ENCODE results near the gene CDHR3.

Gene CDHR3

DNA sequence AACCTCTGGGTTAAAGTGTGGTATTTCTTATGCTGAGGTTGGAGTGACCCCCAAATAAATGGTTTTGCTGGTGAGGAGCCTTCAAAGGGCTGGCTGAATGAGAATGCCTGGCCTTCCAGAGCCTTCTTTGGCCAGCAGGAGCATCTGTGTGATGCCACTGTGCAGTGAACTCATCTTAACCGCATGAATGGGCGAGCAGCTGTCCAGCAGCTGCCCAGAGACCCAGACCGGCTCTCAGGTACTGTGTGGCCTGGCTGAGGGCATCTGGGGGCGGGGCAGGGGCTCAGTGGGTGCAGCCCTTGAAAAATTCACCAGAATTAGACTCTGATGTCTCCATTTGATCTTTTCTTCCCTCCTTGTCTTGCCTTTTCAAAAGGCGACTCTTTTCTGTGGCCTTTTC, 90.0 kb downstream of the CDHR3 start:
- DNase-seq, result no peak

GRCh38 chr7:106054156-106054910, 91.3 kb downstream of the CDHR3 start:
- no peak for DNase-seq

- no peak for DNase-seq
Measured at GRCh38 chr7:106054971-106055532, 92.0 kb downstream of the CDHR3 start.

DNA sequence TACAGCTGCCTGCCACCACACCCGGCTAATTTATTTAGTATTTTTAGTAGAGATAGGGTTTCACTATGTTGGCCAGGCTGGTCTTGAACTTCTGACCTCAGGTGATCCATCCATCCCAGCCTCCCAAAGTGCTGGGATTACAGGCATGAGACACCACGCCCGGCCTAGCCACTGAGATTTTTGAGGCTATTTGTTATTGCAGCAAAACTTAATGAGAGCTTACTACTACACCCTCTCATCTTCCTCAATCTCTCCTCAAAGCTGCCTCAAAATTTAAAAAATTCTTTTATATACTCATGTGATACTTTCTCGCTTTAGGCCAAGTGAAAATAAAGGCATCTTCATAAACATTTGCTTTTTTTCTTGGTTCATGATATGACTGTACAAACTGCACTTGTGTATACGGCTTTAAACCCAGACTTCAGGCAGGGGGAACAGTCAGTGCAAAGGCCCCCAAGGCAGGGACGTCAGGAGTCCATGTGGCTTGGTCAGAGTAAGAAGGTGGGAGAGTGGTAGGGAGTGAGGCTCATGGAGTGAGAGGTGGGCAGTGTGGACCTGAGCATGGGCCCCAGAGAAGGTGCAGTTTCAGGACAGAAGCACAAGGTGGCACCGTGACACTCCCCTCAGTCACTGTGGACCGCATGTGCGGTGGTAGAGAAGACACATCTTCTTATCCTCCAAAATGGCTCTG, 93.6 kb downstream of the CDHR3 start:
- DNase-seq, result peak; percentile 48

DNA sequence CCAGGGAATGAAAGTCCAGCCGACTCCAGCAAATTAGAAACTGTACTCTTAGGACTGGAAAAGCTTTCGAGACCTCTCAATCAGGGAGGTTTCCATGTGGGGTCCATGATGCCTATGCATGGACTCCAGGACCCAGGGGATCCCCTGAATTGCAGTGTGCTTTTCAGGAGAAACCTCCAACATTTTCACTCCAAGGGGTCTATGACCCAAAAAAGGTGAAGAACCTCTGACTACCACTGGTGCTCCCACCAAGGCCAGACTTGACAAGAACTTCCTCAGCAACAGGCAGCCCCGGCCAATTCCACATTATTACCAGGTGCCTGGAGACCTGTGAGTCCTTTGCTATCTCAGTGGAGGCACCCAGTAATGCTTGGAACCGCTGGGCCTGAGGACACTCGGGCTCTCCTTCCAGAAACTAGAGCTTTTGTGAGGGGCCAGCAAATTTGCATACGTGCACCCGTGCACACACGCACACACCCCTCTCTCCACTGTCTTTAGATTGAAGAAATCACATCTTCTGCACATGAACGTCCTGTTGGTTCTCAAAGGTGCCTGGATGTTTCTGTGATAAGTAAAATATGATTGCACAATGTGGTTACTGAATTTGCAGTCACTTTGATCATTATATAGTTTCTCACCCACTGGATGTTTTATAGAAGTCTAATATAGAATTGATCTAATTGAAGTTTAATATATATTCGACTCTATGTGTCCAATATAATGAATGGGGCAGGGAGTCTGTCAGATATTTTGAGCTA, 94.3 kb downstream of the CDHR3 start:
- DNase-seq, result no peak

DNA sequence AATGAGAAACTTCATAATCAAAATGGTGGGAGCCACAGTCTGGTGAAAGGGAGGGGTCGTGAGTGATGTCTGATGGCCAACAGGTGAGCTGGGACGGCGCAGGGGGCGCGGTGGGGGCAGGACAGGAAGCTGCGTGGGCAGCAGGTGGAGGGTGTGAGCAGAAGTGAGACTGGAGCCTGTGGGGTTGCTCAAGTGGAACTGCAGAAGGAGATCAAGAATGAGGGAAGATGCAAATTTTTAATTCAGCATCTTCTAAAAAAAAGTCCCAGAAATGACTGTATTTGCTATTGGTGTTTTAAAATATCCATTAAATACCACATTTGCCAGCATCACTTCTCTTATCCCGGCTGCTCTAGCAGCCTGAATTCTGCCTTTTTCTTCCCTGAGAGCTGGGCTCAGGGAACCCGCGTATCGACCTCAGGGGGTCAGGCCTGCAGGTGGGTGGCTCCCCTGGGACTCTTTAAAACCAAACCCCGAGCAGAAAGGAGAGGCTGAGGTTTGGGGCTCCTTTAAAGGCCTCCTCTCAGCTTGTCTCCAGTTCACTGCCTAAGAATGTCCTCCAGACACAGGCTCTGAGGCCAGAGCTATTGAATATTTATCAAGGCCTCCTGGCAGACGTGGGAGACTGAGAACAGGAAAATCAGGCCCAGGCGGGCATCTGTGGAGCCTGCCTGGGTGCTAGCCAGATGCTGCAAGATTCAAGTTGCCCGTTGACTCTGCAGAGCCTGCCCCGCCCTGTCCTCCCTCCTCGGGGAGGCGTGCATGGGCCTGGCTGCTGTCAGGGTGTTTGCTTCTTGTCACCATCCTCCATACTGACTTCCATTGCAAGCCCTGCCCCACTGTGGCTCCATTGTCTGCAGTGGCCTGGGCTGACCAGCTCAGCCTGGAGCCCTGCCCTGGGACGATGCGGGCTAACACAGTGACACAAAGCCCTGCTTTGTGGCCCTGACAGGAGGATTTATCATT, 95.2 kb downstream of the CDHR3 start:
- DNase-seq, result no peak

DNA sequence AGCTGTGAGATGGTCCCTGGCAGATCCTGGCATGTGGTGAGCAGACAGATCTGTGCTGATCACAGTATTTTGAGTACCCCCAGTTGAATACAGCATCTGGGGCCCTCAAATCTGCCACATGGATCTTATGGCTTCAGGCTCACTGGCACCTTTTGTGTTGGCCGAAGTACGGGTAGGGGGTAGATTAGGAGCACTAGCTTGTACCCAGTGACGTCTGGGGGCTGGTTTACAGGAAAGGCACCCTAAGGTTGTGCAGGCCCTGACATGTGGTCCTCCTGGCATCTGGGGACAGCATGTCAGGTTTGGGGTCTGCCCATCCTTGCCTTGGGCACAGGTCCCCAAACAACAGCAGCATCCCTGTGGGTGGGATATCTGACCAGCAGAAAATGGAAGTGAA, 95.9 kb downstream of the CDHR3 start:
- no peak for DNase-seq

GRCh38 chr7:106059556-106059955, 96.5 kb downstream of the CDHR3 start:
- no peak for DNase-seq

- no peak for DNase-seq
Measured at GRCh38 chr7:106060394-106060920, 97.4 kb downstream of the CDHR3 start.

GRCh38 chr7:106061301-106061979, 98.4 kb downstream of the CDHR3 start:
- no peak for DNase-seq

GRCh38 chr7:106062006-106062405, 98.9 kb downstream of the CDHR3 start:
- no peak for DNase-seq

DNA sequence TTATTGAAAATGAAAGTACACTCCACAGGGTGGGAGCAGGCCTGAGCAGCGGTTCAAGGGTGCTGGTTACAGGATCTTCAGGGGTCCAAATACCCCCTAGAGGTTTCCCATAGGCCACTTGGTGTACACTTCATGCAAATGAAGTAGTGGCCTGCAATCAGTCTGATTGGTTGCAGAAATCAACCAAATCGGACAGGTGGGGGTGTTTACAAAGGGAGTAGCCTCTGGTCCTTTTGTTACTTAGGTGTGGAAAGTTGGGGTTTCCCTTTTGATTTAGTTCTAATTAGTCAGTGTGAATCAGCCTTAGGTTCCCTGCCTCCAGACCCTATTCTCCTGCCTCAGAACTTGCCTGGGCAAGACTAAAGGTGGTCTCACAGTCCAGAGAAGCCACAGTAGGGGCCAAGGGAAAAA, 99.5 kb downstream of the CDHR3 start:
- no peak for DNase-seq

DNA sequence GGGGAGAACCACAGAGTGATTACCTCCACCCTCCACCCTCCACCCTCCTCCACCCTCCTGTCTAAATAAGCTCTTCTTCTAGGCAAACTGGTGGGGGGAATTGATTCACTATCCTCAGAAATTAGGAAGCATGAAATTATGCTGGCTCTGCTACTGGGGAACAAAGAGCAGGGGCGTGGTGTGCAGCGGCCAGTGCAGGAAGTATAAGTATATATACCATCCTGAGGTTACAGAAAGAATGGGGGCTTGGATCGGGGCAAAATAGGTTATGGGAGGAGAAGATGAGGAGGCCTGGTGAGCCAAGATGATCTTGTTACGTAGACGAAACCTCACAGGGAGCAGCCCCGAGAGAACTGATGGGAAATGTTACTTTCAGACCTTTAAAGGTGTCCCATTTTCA, 100.0 kb downstream of the CDHR3 start:
- no peak for DNase-seq

DNA sequence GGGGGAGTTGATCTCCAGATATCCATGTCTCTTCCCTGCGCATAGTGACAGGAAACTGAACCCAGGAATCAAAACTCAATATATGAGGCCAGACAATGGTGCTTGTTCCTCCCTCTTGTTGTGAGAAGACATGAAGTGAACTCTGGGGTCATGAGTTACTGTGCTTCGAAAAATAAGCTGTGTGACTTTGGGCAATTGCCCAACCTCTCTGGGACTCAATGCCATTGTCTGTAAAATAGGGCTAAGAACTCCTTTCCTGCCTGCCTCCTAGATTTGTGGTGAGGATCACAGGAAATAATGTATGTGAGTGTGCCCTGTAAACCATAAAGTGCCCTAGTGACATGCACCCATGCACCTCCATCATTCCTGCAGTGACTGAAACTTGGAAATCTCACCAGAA, 100.6 kb downstream of the CDHR3 start:
- no peak for DNase-seq

DNA sequence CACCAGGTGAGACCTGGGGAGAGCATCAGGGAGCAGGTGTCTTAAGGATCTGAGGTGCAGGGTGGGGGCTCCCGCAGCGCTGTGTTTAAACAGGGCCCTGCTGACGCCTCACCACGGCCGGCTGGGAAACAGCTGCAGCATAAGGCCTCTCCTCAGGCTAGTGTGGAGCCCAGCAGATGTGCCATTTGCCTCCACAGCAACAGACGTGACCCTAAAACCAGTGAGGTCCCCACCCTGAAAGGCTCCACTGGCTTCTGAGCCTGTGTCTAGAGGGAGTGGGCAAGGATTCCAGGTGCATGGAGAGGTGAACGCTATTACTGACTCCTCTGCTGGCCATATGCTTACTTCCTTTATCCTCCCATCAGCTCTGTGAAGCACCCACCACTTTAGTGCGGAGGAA, 101.3 kb downstream of the CDHR3 start:
- DNase-seq, result no peak

- DNase-seq, result peak; percentile 99
Measured at GRCh38 chr7:106064771-106065574, 101.9 kb downstream of the CDHR3 start.

- no peak for DNase-seq
Measured at GRCh38 chr7:106065575-106066500, 102.8 kb downstream of the CDHR3 start.

GRCh38 chr7:106067678-106068077, 104.6 kb downstream of the CDHR3 start:
- DNase-seq, result no peak

GRCh38 chr7:106068538-106068961, 105.5 kb downstream of the CDHR3 start:
- peak; percentile 65 for DNase-seq

All from NCI-H226 (cell line).